GM12864 (cell line): Measurements from ENCODE around the gene ETV6.
A peak's percentile ranks its signal among the peaks of the same experiment; 100 is the strongest.

ENCODE experiments used
- DNase-seq: peaks from one replicate; pipeline ENCODE4 v3.0.0-alpha.2; 2011; ENCODE audit warnings: low read depth
- H3K4me3 ChIP-seq: 2 replicates; pipeline ENCODE4 v1.5.1; 2011; ENCODE audit warnings: mild to moderate bottlenecking, low read depth, low read length, control low read depth
- CTCF ChIP-seq: IDR thresholded peaks from 2 replicates; pipeline ENCODE4 v1.5.1; 2011; ENCODE audit warnings: low read depth, mild to moderate bottlenecking, moderate library complexity, low read length, control low read depth, inconsistent platforms; ENCODE audit errors: missing control alignments

The ETV6 gene

GRCh38 chr12:11729439-11730150 lies 80.1 kb downstream of the ETV6 start:
- DNase-seq = no peak
- no peak overlapping the region for H3K4me3 ChIP-seq
- no peak for TF ChIP-seq CTCF

GRCh38 chr12:11730299-11731041 lies 81.0 kb downstream of the ETV6 start:
- peak; percentile 74 for DNase-seq
- no peak for TF ChIP-seq CTCF
- no peak overlapping the region for H3K4me3 ChIP-seq

GRCh38 chr12:11731042-11731357 lies 81.5 kb downstream of the ETV6 start:
- DNase-seq = no peak
- H3K4me3 ChIP-seq = no peak overlapping the region
- TF ChIP-seq CTCF = no peak

- TF ChIP-seq CTCF = no peak
- H3K4me3 ChIP-seq = peak overlapping the region; percentile 34; the same call in 1 of the 2 replicates
- no peak for DNase-seq
These were observed 82.0 kb downstream of the ETV6 start for GRCh38 chr12:11731455-11731854.

- peak overlapping the region; percentile 34; the same call in 1 of the 2 replicates for H3K4me3 ChIP-seq
- no peak for TF ChIP-seq CTCF
- peak; percentile 57 for DNase-seq
These were observed 82.5 kb downstream of the ETV6 start for GRCh38 chr12:11732023-11732422.

- TF ChIP-seq CTCF = no peak
- no peak for DNase-seq
- H3K4me3 ChIP-seq = peak overlapping the region; percentile 13; the same call in 1 of the 2 replicates
These were observed 83.2 kb downstream of the ETV6 start for GRCh38 chr12:11732715-11733114.
